Stimulated activated CD8-positive, alpha-beta memory T cell treated with anti-CD3 and anti-CD28 coated beads, Interleukin-7, amount 100 ng/mL, for 4 hours (primary cell): ENCODE data around the gene MGAT5.

Source experiments
- DNase-seq, 2 donors: peaks; one replicate each; pipeline ENCODE4 v3.0.0-alpha.2; 2020; ENCODE audit warnings: low read depth in 2 of 2

Gene MGAT5

DNA sequence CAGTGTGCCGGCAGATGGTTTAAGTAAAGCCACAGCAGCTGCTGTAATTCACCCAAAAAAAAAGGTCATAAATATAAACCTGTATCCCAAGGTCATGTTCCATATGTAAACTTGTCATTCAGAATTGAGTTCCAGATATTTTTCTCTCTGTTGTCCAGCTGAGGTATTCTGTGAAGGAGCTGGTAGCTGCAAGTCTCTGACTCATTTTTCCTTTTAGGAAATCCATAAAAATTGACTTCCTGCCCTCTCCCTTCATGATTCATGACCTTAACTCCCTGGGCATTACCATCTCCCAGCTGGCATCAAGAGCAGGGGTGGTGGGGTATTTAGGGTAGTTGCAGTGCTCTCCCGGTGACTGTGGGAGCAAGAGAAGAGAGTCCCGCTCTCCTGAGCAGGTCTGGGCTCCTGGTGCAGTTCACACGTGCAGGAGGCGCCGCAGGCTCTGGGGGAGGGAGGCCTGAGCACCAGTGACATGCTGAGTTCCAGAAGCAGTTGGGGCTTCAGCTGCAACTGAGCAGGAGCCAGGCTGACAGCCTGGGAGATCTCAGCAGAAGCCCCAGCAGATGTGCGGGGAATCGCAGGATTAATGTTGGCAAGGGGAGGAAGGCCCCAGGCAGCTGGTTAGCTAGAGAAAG lies 192.6 kb downstream of the MGAT5 start:
- DNase-seq = no peak

DNA sequence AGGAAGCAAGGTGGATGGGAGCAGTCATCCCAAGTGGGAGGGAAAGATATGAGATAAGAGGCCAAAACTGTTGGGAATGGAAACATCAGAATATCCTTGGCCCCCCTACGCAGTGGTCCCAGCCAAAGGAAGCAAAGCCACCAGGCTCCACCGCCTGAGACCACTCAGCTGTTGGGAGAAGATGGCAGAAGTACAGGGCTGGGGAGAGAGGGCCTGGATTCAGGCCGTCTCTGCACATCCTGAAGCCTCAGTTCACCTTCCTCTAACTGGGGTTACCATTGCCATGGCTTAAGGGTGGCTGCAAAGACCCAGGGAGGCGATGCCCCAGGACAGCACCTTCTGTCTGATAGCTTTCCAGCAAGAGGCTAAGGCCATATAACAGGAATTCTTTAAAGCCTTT lies 193.8 kb downstream of the MGAT5 start:
- no peak for DNase-seq

DNA sequence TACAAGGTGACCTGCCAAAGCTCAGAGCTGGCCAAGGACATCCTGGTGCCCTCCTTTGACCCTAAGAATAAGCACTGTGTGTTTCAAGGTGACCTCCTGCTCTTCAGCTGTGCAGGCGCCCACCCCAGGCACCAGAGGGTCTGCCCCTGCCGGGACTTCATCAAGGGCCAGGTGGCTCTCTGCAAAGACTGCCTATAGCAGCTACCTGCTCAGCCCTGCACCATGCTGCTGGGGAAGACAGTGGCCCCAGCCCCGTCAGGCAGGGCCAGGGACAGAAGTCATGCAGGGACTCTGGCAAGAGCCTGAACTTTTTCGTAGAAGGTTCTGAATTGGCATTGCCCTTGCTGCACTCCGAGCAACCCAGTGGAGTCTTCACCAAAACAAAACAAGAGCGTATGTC lies 194.8 kb downstream of the MGAT5 start:
- no peak for DNase-seq

DNA sequence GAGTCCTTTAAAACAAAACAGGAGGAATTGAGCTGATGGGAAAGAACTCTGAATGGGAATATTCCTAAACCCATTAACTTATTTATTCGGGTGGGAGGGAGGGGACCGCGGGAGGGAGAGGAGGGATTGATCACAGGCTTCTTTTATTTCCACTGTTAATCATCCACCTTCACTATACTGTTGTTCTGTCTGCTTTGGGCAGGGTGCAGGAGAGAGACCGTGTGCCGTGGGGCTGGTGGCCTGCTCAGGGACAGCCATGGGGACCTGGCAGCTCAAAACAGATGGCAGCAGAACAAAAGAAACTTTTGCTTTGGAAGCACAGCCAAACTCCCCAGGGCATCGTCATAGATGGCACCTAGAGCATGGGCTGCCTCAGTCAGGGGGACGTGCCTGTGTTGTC lies 195.3 kb downstream of the MGAT5 start:
- DNase-seq = no peak

DNA sequence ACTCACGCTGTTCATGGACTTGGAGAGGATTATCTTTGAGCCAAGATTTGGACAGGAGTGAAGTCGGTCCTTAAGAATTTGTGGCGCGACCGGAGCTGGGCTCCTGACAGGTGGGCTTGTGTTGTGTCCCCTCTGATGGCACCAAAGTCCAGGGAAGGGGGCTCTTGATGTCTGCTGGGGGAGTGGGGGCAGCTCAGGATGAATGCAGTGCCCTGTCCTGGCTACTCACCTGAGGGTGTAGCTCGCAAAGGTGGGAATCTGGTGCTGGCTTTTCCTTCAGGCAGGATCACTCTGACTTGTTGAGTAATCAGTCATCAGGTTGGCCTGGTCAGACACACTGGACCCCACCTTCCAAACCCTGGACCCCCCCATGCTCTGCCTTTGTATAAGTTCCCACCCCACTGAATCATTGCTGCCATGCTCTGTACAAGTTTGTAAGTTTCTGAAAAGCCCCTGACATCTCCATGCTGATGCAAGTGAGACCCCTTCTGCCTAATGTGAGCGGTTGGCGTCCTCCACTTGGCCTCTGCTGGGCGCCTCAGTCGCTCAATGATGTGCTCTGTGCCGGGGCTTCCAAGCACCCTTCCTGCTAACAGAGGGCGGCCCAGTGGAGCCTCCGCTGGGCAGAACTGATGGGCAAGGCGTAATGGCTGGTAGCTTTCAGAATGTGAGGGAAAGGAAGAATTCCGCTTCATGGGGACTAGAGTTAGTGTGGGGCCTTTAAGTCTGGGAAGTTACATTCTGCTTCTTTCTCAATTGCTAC lies 196.1 kb downstream of the MGAT5 start:
- DNase-seq = no peak

DNA sequence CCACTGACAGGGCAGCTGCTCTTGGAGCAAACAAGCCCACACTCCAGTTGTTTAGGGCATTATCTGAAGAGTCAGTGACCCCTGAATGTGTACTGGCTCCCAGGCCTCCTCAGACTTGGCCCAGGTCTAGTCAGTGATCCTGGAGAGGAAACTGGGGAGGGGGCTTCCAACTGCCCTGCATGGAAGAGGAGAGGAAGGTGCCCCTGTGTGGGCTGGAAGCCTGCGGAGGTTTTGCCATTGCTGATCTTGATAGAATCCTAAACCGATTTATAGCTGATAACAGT lies 197.4 kb downstream of the MGAT5 start:
- DNase-seq = no peak

DNA sequence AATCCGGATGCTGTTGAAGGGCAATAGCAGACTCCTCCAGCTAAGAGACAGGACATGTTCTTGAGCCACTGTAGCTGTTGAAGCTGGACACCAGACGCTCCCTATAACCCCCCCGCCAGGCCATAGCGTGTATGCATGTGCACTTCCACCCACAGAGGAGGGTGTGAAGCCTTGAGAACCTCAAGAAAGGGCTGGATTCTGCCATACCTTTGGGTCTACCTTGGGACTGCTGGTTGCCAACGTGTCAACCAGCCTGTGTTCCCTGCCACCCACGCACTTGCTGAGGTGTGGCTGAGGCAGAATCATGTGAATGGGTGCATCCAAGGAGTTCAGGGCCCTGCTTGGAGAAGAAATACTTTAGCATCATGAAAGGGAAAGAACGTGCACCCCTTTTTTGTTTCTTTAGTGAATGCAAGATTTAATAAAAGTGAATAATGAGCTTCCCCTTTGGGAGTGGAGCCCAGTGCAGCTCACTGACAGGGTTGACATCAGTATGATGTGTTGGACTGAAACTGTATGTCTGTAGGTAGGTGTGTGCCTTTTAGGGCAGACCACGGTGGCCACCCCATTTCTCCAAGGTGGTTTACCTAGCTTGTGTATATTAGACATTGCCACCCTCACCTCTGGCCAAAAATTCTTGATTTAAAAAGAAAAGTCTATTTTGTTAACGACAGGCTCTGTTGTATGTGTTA lies 198.3 kb downstream of the MGAT5 start:
- no peak for DNase-seq

DNA sequence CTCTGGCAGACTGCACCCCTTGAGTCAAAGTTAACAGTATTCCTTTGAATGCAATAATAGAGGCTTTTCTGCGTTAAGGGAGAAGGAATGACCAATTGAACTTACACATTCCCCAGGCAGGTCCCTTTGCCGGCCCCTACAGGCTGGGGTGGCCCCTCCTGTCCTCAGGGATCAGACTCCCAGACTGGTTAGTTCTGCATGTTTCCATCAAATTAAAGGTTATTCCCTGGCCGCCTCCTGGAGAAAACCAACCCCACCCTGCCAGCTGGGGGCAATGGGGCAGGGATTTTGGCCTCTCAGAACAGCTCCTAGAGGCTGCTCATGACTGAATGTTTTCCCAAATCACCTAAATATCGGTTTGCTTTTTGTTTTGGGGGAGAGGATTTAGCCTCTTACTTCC lies 199.6 kb downstream of the MGAT5 start:
- DNase-seq = no peak

DNA sequence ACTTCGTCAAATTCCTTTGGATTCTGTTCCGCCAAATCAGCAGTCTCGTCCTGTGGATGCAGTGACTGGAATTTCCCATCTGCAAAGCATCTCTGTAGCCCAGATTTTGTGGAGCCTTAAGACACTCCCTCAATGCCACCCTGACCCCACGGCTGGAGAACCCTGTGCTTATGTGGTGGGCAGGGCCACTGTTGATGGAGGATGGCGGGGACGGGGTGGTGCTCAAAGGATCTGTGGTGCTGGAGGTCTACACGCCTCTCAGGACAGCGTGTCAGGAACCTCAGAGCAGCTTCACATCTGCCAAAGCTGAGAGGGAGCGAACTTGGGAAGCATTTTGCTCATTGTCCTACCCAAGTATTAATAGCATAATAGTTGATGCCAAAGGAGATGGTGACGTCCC lies 200.1 kb downstream of the MGAT5 start:
- DNase-seq = no peak

DNA sequence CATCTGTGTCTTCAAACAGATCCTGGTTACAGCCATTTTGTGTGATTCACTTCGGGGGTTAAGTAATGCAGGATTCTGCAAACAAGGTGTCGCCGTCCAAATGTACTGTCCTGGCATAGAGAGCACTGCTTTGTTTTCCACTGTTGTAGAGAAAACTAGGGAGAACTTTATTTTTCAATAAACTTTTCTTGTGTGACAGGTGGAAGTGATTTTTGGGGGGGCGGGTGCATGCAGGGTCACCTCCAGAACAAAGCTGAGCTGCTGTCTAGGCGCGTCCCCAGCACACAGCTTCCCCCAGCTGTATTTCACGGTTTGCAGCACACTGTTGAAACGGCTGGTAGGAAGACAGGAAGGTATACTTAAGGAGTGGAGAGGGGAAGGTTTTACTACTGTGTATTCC lies 200.6 kb downstream of the MGAT5 start:
- no peak for DNase-seq

DNA sequence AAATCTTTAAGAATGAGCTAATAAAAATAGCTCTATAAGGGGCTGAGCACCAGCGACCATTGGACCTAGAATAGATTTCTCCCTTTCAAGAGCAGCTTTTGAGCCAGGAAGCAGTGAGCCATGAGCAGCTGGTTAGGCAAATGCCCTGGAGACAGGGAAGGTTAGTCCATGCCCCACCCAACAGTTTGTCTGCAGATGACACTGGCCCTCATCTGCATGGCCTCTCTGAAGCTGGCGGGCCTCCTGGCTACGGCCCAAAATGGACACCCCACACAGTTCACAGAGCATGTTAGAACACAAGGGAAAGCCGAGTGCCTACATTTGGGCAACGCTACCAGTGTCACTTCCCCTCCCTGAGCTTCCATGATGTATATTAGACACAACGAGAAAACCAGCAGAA lies 201.1 kb downstream of the MGAT5 start:
- no peak for DNase-seq

DNA sequence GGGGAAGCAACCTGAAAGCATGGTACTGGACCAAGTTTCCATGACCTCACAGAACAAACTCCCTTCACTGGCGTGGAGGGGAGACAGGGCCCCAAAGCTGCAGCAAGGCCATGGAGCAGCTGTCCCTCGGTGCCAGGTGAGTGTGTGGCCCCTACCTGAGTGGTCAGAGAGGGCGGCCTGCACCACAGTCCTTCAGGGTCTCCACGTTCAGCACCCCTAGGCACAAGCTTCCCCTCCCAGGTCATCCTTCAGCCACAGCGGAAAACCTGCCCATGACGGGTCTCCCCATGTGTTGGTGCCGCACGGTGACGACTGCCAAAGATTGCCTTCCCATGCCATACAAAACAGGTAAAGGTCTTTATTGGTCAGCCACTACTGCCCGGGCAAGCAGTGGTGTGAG lies 201.6 kb downstream of the MGAT5 start:
- no peak for DNase-seq

DNA sequence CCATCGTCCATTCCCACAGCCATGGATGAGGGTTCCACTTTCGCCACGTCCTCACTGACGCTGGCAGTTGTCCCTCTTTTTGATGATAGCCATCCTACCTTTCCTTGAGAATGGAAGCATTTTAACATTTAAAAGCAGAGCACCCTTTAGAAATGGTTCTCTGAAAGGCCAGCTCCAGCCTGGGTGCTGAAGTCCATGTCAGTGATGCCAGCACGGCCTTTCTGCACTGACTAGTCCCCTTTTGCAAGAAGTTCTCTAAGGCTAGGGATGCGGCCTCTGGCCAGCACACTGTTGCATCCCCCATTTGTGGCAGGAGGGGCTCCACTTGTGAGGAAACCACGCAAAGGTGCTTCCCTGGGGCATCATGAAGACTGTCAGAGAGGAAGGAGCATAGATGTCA lies 203.5 kb downstream of the MGAT5 start:
- DNase-seq = no peak

DNA sequence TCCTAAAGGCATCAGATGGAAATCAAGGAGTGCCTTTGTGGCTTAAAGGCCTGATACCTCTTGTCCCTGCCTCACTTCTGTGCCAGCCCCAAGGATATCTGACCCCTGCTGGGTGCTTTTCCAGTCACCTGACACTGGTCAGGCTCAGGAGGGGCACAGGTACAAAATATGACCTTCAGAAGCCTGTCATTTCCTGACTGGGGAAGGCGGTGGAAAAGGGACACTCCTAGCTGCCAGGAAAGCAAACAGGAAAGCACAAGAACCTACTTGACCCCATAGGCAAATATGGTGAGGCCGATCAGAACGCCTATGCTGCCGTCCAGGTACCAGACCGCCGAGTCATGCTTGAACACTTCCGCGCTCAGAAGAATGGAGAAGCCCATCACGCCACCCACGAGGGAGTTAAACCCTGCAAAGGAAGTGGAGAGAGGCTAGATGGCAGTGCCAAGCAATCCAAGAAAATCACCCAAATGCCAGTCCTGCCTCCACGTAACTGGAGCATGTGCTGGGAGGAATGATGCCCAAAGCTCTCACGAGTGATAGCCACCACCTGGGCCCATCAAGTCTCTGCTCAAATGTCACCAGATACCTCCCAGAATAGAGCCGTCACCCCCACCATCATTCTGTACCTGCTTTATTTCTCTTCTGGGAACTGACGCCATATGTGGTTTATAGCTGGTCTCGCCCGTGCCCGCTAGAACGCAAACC lies 204.0 kb downstream of the MGAT5 start:
- DNase-seq = no peak

DNA sequence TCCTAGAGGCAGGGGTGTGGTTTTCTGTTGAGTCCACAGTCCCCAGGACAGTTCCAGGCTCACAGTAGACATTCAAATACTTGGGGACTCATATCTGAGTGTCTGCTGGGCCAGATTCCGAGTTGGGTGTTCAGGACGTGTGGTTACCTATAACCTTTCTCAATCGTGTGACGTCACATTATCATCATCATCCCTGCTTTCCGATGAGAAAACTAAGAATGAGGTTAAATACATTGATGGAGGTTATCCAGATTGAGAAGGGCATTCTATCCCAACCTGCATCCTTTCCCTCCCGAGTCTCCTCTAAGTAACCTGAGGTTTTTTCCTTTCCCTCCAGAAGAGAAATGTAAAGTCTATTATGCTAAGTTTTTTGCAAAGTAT lies 204.6 kb downstream of the MGAT5 start:
- DNase-seq = no peak

DNA sequence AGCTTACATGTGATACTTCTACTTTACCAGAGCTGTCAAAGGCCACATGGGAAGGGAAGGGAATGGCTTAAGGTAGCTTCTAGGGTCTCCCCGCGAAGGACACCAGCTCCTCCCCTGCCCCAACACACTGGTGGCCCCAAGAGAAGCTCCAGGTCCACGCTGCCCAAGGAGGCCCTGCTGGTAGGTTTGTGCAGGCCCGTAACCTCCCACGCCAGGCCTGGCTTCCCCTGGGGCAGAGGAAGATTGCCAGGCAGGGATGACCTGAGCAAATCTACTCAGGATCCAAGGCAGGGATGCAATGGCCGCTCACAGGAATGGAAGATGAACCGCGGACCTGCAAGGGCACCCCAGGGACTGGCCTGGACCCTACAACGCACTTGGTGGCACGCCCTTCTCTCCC lies 205.1 kb downstream of the MGAT5 start:
- no peak for DNase-seq

DNA sequence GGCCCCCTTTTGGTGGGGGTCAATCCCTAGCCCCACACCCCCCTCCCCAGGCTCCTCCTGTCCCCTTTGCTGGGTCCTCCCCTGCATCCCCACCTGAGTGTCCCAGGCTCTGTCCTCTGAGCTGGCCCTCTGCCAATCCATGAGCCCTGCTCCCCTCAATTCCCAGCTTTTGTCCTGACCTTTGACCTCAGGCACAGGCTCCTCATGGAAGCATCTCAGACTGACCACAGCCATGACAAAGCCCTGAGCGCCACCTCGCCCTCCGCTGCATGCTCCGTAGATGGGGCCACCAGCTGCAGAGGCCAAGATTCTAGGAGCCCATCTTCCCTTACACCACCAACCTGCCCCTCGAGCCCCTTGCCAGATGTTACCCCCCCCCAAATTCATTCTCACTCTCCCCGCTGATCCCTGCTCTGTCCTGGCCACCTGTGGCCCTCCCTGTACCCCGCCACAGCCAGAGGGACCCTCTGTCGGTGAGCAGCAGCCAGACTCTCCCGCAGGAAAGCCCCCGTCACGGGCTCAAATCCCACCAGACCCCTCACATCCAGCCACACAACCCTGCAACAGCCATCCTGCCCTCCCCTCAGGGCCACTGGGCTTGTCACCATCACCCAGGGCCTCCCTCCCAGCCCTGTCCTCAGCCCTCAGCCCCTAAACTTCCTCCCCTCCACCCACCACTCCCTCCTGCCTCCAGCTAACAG lies 206.0 kb downstream of the MGAT5 start:
- DNase-seq = no peak

DNA sequence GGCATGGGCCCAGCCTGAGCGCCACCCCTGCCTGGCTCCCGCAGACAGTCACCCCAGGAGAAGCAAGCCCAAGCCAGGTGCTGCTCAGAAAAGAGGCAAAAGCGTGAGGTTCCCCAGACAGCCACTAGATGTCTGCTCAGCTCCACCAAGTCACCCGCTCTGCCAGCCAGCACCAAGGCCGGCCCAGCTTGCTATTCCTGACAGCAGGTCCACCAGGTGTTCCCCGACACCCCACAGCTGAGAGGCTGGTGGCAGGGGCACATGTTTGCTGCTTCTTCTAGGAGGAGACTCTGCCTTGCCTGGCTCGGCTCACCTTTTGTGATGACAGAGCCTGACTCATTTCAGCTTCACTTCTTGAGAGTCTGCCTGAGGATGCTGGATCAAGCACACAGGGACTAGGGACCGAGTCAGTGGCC lies 206.7 kb downstream of the MGAT5 start:
- peak in 1 of 2 donors; percentile 4 for DNase-seq

DNA sequence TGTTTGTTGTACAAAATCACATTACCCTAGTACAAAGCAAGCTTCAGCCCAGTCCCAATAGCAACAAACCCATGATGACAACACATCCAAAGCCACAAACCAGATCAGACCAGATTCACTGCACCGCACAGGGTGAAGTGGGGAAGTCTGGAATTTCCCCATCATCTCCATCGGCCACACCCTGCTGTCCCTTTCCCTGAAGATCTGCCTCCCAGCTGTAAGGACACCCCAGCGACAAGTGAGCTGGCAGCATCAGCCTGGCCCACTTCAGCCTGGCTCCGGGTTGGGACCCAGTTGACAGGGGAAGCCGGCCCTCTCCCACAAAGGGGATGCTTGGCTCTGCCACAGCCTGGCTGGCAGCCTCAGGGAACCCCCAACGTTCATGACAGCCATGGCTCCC lies 207.6 kb downstream of the MGAT5 start:
- no peak for DNase-seq

DNA sequence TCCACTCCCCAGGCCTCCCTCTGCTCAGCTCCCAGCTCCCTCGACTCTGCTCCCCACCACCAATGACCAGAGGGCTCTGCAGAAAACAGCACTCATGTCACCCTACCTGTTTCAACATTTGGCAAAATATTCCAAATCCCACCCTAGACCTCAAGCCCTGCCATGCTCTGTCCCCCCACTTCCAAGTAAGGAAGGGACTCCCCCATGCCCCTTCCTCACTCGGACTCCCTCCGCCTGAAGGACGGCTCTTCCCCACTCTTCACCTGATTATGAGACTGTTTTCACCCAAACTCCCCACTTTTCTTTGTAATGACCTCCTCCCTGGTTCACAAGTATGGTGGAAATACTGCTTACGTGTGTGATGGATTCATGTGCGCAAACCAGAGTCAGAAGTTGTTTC lies 208.4 kb downstream of the MGAT5 start:
- DNase-seq = no peak

DNA sequence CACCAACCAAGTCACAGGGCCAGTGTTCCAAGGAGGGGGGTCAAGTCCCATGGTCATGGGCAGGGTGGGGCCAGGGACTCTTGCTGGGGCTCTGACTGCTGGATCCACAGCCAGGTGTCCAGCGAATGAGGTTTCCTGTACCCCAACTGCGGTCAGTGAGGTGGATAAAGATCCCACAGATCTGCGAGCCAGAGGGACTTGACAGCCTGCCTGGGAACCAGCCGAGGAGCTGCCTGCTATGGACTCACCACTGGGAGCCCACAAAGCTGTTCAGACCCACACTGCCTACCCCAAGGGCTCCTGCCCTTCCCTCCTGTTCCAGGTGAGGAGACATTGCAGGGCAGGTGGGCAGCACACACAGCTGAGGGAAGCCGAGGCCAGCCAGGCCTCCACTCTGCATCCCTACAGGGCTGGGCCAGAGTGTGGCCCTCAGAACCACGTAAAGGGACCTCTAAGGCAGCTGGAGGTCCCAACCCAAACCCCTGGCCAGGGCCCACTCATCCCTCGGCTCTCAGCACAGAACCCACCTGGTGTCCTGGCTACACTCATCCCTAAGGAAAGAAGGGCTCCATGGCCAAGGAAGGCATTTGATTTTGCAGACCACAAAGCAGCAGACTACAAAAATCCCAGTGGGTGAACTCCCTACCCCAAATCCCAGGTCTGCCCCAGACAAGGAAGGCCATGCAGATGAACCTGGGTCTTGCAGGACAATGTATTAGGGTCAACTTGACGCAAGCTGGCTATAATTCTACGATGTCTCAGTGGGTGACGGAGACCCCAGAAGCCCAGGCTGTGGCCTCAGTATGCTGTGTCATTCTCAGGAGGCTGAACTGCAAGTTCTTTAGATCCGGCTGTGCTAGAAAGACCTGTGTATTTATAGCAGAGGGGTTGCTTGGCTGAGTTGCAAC lies 209.2 kb downstream of the MGAT5 start:
- DNase-seq = no peak
